Right hindlimb (tissue), 1 donor: ENCODE results near the gene JAZF1.
"Not testable (repeated sequence)": the region's sequence is repeated elsewhere in the genome, so short reads cannot be mapped to it uniquely, and the experiment has no call there.

Source experiments
- DNase-seq: peaks from one replicate; pipeline ENCODE4 v3.0.0-alpha.2; 2018

JAZF1 gene

GRCh38 chr7:27860800-27861199, 319.8 kb downstream of the JAZF1 start:
- no peak for DNase-seq

DNA sequence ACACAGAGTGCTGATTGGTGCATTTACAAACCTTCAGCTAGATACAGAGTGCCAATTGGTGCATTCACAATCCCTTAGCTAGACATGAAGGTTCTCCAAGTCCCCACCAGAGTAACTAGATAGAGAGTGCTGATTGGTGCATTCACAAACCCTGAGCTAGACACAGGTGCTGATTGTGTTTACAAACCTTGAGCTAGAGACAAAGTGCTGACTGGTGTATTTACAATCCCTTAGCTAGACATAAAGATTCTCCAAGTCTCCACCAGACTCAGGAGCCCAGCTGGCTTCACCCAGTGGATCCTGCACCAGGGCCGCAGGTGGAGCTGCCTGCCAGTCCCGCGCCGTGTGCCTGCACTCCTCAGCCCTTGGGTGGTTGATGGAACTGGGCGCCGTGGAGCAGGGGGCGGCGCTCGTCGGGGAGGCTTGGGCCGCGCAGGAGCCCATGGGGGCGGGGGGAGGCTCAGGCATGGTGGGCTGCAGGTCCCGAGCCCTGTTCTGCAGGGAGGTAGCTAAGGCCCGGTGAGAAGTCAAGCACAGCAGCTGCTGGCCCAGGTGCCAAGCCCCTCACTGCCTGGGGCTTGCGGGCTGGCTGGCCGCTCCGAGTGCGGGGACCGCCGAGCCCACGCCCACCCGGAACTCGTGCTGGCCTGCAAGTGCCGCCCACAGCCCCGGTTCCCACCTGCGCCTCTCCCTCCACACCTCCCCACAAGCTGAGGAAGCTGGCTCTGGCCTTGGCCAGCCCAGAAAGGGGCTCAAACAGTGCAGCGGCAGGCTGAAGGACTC, 323.7 kb downstream of the JAZF1 start:
- DNase-seq = not testable (repeated sequence)

- DNase-seq = no peak
These were observed 330.1 kb downstream of the JAZF1 start for GRCh38 chr7:27850531-27850930.

- no peak for DNase-seq
These were observed 334.2 kb downstream of the JAZF1 start for GRCh38 chr7:27846388-27846787.

DNA sequence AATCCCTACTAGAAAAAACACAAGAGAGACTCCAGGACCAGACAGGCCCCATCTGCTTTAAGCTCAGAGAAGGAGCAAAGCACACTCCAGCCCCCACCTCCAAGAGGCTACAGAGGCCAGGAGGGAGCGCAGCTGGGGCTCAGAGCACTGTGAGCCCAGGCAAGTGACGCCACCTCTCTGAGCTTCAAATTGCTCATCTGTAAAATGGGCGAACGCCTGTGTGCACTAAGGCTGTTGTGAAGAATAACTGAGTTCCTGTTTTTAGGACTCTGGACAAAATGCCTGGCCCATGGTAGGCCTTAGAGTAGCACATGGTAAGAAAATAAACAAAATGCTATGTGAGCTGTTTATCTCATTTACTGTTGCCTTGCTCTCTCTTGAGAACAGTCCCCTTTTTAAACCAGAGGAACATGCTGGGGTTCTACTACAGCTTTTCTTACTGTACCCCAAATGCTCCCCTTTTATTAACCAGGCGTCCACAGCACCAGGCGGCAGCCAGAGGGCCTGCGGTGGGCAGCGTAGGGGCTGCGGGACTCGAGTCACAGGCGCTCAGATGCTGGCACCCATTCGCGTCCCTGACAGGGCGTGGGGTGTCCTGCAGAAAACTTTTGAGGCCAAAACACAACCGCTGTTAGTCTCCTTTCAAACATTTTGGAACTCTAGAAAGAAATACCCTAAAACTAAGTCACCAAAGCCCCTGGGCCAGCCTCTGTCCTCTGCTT, 336.9 kb downstream of the JAZF1 start:
- DNase-seq = no peak

- no peak for DNase-seq
These were observed 337.7 kb downstream of the JAZF1 start for GRCh38 chr7:27842851-27843250.

GRCh38 chr7:27842094-27842692, 338.4 kb downstream of the JAZF1 start:
- no peak for DNase-seq

- DNase-seq = no peak
These were observed 339.7 kb downstream of the JAZF1 start for GRCh38 chr7:27840760-27841364.

DNA sequence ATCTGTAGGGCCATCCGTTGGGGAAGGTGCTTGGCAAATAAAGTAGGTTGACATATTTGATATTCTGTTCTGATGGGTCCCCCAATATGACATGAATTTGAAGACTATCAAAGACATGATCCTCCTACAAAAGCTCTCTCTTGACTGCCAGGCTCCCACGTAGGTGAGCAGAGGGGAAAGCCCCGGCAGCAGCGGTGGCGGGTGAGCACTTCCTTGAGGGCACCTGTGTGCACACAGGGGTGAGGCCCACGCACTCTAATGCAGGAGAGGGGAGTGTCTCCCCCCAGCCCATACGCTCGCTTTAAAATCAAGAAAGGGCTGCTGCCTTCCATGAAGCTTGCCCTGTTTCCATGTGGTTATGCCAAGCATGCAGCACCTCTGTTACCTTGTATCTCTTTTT, 340.3 kb downstream of the JAZF1 start:
- no peak for DNase-seq

GRCh38 chr7:27839099-27839498, 341.5 kb downstream of the JAZF1 start:
- no peak for DNase-seq

DNA sequence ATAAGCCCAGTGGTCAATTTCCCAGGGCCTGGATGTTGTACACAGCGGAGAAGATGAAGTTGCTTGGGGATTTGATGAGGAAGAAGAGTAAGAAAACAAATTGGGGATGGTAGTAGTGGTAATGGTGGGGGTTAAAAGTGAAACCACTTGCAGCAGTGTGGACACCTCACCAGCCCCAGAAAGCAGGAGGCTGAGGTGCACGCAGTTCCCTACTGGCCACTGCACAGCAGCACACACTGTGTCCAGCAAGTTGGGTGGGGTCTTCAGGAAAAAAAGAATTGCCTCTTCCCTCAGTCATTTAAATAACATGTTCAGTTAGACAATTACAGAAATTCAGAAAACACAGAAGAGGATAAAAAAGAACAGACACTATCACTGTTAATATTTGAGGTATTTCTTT, 344.1 kb downstream of the JAZF1 start:
- no peak for DNase-seq

DNA sequence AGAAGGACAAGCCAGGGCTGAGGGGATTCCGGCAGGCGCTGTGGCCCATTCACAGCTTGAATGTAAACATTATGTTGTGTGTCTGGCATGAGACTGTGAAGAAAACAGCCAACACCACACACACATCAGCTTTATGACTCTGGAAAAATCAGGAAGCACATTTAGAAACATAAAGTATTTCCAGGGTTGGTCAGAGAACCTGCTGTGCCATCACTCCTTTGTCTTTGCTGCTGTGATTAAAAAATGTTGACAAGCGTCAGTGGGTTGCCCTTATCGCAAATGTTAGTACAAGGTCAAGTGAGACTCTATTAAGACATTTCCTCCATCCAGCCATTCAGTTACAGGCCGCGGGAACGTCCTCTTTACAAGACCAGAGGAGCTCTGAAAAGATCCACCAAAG, 345.2 kb downstream of the JAZF1 start:
- no peak for DNase-seq

DNA sequence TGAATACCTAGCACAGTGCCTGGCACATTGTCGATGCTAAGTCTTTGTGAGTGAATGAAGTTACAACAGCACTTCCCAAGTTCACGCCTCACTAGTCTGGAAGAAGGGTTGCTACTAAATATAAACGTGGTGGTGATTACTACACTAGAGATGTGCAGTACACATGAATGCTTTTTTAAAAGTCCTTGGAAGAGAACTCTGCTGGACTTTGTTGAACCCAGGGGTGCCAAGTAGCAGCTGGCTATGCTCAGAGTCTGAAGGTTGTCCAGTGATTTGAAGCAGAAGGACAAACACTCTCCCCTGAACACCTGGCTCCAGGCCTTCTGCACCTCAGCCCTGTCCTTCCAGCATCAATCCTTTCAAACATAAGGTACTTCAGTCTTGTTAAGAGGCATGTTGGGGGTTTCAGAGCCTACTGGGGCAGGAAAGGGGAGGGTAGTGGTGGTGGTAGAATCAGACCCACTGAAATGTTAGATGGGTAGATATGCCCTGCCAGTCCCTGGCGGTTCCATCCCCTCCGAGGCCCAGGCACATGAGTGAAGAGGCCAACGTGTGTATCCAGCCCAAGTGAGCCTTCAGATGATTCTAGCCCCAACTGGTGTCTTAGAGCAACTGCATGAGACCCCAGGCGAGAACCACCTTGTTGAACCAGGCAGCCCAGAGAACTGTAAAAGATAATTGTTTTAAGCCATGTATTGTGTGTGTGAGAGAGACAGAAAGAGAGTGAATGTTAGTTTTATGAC, 346.2 kb downstream of the JAZF1 start:
- no peak for DNase-seq

GRCh38 chr7:27826357-27826756, 354.2 kb downstream of the JAZF1 start:
- no peak for DNase-seq

DNA sequence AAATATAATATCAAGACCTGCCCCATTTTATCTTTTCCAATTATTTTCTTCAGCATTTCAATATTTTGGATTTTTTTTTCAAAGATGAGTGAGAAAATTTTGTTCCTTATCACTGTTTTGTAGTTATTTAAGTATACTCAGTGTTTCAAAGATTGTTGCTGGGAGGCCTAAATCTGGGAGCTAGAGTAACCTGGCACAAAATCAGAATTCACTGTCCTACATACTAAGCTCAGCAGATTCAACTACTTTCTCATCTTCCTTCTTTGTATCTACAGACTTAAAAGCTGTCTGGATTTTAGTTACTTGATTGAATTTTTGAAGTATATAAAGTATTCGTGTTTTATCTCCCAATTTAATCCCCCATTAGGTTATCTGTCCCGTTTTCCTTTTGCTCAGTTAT, 354.7 kb downstream of the JAZF1 start:
- DNase-seq = no peak

DNA sequence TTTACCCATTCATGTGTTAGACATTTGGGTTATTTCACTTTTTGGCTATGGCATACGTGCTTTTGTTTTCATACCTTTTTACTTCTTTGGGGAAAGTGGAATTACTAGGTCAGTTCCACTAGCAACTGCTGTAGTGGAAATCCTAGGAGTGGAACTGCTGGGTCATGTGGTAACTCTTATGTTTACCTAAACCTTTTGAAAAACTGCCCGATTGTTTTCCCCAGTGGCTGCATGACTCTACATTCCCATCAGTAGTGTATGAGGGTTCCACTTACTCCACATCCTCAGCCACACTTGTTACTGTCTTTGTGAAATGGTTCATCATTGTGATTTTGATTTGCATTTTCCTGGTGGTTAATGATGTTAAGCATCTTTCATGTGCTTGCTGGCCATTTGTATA, 358.4 kb downstream of the JAZF1 start:
- DNase-seq = no peak

GRCh38 chr7:27812706-27813105, 367.9 kb downstream of the JAZF1 start:
- DNase-seq = no peak

GRCh38 chr7:27810186-27810585, 370.4 kb downstream of the JAZF1 start:
- DNase-seq = no peak

- DNase-seq = no peak
These were observed 372.0 kb downstream of the JAZF1 start for GRCh38 chr7:27808626-27809025.

DNA sequence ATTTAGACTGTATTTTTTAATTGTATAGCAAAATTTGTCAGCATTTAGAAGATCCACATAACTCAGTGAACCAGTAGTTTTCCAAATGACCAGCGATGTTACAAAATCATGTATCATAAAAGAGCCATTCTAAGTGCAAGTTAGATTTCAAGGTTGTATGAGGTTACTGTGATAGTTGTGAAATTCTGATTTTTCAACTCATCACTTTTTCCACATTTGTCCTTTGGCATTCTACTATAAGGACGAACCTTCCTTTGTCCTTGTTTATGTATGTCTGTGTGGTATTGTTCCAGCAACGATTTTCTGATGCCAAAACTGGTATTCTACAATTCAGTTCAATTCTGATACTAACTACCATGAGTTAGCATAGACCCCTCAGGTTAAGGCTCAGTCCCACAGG, 376.5 kb downstream of the JAZF1 start:
- DNase-seq = no peak

DNA sequence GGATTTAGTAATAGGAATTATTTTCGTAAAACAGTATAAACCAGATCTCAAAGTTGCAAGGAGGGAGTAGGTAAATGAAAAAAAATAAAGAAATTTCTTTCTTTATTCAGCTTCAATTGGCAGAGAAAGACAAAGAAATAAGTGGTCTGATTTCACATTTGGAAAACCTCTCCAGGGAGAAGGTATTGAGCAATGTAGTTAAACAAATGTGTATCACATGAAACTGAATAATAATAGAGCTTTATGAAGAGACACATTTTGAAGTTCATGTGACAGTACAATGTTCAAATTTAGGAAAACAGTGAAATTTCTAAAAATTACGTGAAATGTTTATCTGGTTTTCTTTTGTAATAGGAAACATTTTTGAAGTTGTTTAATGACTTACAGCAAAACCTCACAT, 377.6 kb downstream of the JAZF1 start:
- no peak for DNase-seq

- no peak for DNase-seq
These were observed 381.4 kb downstream of the JAZF1 start for GRCh38 chr7:27799212-27799611.

DNA sequence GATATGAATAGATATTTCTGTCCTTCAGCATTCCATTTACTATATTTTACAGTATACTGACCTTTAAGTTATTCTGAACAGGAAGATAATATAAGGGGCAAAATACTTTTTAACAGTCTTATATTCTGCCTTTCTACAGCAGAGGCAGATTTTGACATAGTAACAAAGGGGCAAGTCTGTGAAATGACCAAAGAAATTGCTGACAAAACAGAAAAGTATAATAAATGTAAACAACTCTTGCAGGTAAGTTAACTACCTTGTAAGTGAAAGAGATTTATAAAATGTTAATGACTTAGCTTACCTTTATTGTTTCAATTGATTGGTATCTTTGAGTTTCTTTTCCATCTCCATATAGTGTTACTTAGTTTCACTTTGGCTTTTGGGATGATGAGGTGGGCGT, 384.6 kb downstream of the JAZF1 start:
- no peak for DNase-seq
